ENCODE measurements around the gene HPCAL1.

- TF ChIP-seq, protein P1, sequence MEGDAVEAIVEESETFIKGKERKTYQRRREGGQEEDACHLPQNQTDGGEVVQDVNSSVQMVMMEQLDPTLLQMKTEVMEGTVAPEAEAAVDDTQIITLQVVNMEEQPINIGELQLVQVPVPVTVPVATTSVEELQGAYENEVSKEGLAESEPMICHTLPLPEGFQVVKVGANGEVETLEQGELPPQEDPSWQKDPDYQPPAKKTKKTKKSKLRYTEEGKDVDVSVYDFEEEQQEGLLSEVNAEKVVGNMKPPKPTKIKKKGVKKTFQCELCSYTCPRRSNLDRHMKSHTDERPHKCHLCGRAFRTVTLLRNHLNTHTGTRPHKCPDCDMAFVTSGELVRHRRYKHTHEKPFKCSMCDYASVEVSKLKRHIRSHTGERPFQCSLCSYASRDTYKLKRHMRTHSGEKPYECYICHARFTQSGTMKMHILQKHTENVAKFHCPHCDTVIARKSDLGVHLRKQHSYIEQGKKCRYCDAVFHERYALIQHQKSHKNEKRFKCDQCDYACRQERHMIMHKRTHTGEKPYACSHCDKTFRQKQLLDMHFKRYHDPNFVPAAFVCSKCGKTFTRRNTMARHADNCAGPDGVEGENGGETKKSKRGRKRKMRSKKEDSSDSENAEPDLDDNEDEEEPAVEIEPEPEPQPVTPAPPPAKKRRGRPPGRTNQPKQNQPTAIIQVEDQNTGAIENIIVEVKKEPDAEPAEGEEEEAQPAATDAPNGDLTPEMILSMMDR (IDR thresholded peaks at IDR 0.05), result no peak
- TF ChIP-seq EP300 (IDR thresholded peaks at IDR 0.05), result no peak
- TF ChIP-seq POLR2AphosphoS5 (IDR thresholded peaks at IDR 0.05), result no peak
Observed at GRCh38 chr2:10289891-10290290, 12.8 kb upstream of the HPCAL1 start.
